Endothelial cell of umbilical vein (primary cell): ENCODE data around the gene S100A16. TPM values are rescaled to one million over a fixed set of nuclear protein-coding genes. Genes with fewer than 3 reads are reported as not detected.

Experiments used
- BruUV-seq: library from RNA; stranded (reverse); fragments of 400-500 nt; replicated peaks from 2 replicates; lab custom pipeline; 2021; lab: Mats Ljungman, UMichigan
- CTCF ChIA-PET: fragments of 300-600, 350-600 bp; sonication (Branson Sonifier 250); formaldehyde crosslinking; loops from one replicate; lab custom pipeline; 2021; ENCODE audit warnings: antibody characterized with exemption, inconsistent platforms; lab: Charles Lee
- POLR2A ChIA-PET: fragments of 300-600, 350-600 bp; sonication (Branson Sonifier 250); formaldehyde crosslinking; loops from one replicate; lab custom pipeline; 2021; ENCODE audit warnings: antibody characterized with exemption, inconsistent platforms; lab: Charles Lee
- DNase-seq: peaks from one replicate; pipeline ENCODE4 v3.0.0-alpha.2; 2011; ENCODE audit warnings: low read depth, low spot score
- FAIRE-seq: peaks from 2 replicates; lab custom pipeline; 2011; peaks lifted over from hg19 to GRCh38; lab: Jason Lieb, UNC
- H2AFZ ChIP-seq: 2 replicates; pipeline ENCODE4 v1.6.0; 2012; ENCODE audit warnings: low read depth, low read length, control low read depth, inconsistent platforms
- H3K27ac ChIP-seq: 2 replicates; pipeline ENCODE4 v1.5.1; 2011; ENCODE audit warnings: low read depth, mild to moderate bottlenecking, control low read depth, low read length, moderate library complexity; ENCODE audit not compliant: insufficient read depth
- H3K27me3 ChIP-seq, 2 experiments: 2 replicates each; pipeline versions ENCODE4 v1.6.0 to v1.6.1; 2011; ENCODE audit warnings: low read length in 2 of 2, mixed read lengths in 1 of 2; ENCODE audit not compliant: control insufficient read depth in 2 of 2, insufficient read depth in 2 of 2
- H3K36me3 ChIP-seq, 2 experiments: 2 replicates in 1 of 2; 3 replicates in 1 of 2; pipeline ENCODE4 v1.5.1; 2011; ENCODE audit warnings: low read length in 2 of 2, mild to moderate bottlenecking in 1 of 2, moderate library complexity in 1 of 2; ENCODE audit not compliant: control insufficient read depth in 2 of 2, insufficient read depth in 2 of 2; ENCODE audit errors: extremely low read depth in 1 of 2
- H3K4me1 ChIP-seq: 3 replicates; pipeline ENCODE4 v1.5.1; 2011; ENCODE audit warnings: mild to moderate bottlenecking, low read length; ENCODE audit not compliant: control insufficient read depth, insufficient read depth; ENCODE audit errors: extremely low read depth
- H3K4me2 ChIP-seq: 2 replicates; pipeline ENCODE4 v1.6.1; 2011; ENCODE audit warnings: low read length, control low read depth, mixed read lengths; ENCODE audit not compliant: insufficient read depth
- H3K4me3 ChIP-seq, 3 experiments: fragments of 200-600 bp in 1 of 3; sonication (generic), shearing (Covaris generic) in 1 of 3; replicated peaks in 1 of 3; 2 replicates each; pipeline ENCODE4 v1.5.1; 2011 to 2016; ENCODE audit warnings: control low read depth in 3 of 3, low read length in 3 of 3, mild to moderate bottlenecking in 2 of 3, inconsistent platforms in 1 of 3, low read depth in 1 of 3, moderate library complexity in 1 of 3; ENCODE audit not compliant: insufficient read depth in 1 of 3
- H3K79me2 ChIP-seq: 2 replicates; pipeline ENCODE4 v1.6.0; 2012; ENCODE audit warnings: low read length, inconsistent platforms; ENCODE audit not compliant: control insufficient read depth, insufficient read depth
- H3K9ac ChIP-seq: replicated peaks from 2 replicates; pipeline ENCODE3; 2011; ENCODE audit warnings: low read length, control low read depth; ENCODE audit not compliant: insufficient read depth; ENCODE audit errors: extremely low read depth
- H3K9me1 ChIP-seq: replicated peaks from 3 replicates; pipeline ENCODE4 v1.6.0; 2011; ENCODE audit warnings: mild to moderate bottlenecking, low read length; ENCODE audit not compliant: control insufficient read depth, insufficient read depth; ENCODE audit errors: extremely low read depth
- H3K9me3 ChIP-seq: replicated peaks from 2 replicates; pipeline ENCODE4 v1.5.1; 2012; ENCODE audit warnings: low read length, inconsistent platforms; ENCODE audit not compliant: control insufficient read depth, insufficient read depth
- H4K20me1 ChIP-seq: replicated peaks from 2 replicates; pipeline ENCODE3; 2011; ENCODE audit warnings: mild to moderate bottlenecking, low read length; ENCODE audit not compliant: control insufficient read depth, insufficient read depth; ENCODE audit errors: extremely low read depth
- EZH2 ChIP-seq: IDR thresholded peaks from 2 replicates; pipeline ENCODE4 v1.6.1; 2012; ENCODE audit warnings: borderline replicate concordance, low read depth, mild to moderate bottlenecking, moderate library complexity, low read length, inconsistent platforms; ENCODE audit not compliant: severe bottlenecking
- FOS ChIP-seq: IDR thresholded peaks from 2 replicates; pipeline ENCODE4 v1.6.1; 2011; ENCODE audit warnings: mild to moderate bottlenecking, low read length, moderate library complexity, borderline replicate concordance; ENCODE audit not compliant: insufficient read depth
- GATA2 ChIP-seq: IDR thresholded peaks from 2 replicates; pipeline ENCODE4 v1.7.0; 2011; ENCODE audit warnings: low read depth, mild to moderate bottlenecking, moderate library complexity, mixed read lengths, low read length; ENCODE audit not compliant: insufficient read length, insufficient read depth
- JUN ChIP-seq: IDR thresholded peaks from 2 replicates; pipeline ENCODE4 v1.6.1; 2011; ENCODE audit warnings: borderline replicate concordance, low read depth; ENCODE audit not compliant: insufficient read length, insufficient read depth
- MYC ChIP-seq: IDR thresholded peaks from one replicate; pipeline ENCODE4 v1.6.1; 2011; ENCODE audit warnings: mild to moderate bottlenecking, low read depth, low read length
- POLR2A ChIP-seq: IDR thresholded peaks from 2 replicates; pipeline ENCODE4 v1.6.1; 2012; ENCODE audit warnings: low read depth, mild to moderate bottlenecking, control low read depth, low read length
- POLR2AphosphoS5 ChIP-seq: IDR thresholded peaks from 2 replicates; pipeline ENCODE4 v1.6.1; 2012; ENCODE audit warnings: low read depth, mild to moderate bottlenecking, control low read depth, low read length, moderate library complexity; ENCODE audit not compliant: insufficient read depth
- dilution Hi-C: fragments of 300-500 bp; cut with MboI; formaldehyde crosslinking; loops from one replicate; pipeline ENCODE4 v1.15.0; 2019; ENCODE audit warnings: low sequenced_read_pairs; ENCODE audit not compliant: extremely low pct_ligation_motif_present
- intact Hi-C: fragments of 100-400 bp; cut with micrococcal nuclease; formaldehyde crosslinking; loops from one replicate; pipeline ENCODE4 v1.10.0; 2022
- polyA plus RNA-seq, 4 experiments: library from polyadenylated mRNA; depleted of rRNA in 3 of 4; stranded (reverse) in 3 of 4; unstranded in 1 of 4; fragments of >200 nt; gene quantifications; 2 replicates each; pipeline versions ENCODE4 v1.2.1 to v1.2.3, GENCODE V29; 2011 to 2012; ENCODE audit warnings: missing spikeins in 1 of 4
- total RNA-seq: library from RNA; stranded (reverse); gene quantifications from 2 replicates; pipeline ENCODE4 v1.2.3, GENCODE V29; 2021
- TF ChIP-seq, protein P1 (sequence below): IDR thresholded peaks from 2 replicates; pipeline ENCODE4 v1.6.1; 2011; ENCODE audit not compliant: insufficient read depth, insufficient read length
- TF ChIP-seq, protein P2 (sequence below), 2 donors: IDR thresholded peaks; 1 replicate in 1 of 2; 2 replicates in 1 of 2; pipeline ENCODE4 v1.5.1; 2011; ENCODE audit warnings: low read length in 2 of 2, mild to moderate bottlenecking in 2 of 2, moderate library complexity in 2 of 2, control low read depth in 1 of 2, inconsistent platforms in 1 of 2, low read depth in 1 of 2; ENCODE audit not compliant: insufficient read depth in 1 of 2; ENCODE audit errors: extremely low read depth in 1 of 2

Gene S100A16
- total and polyA plus RNA-seq, 2 donors (not counting 3 experiments of a cell fraction or from before 2014, with no cell fraction given) = 701 to 1,770 TPM

- Histone ChIP-seq H3K79me2 (peaks cover 26% of the 10 kb centered on the region), H3K4me3 (no peak overlapping the region), H3K36me3 (no peaks in the 10 kb centered on the region), H2AFZ (no peak overlapping the region), H3K4me1 (peaks cover 24% of the 10 kb centered on the region), H3K27me3 (no peaks in the 10 kb centered on the region), H3K9me1 (no peaks in the 10 kb centered on the region), H4K20me1 (no peaks in the 10 kb centered on the region), H3K9me3 (no peaks in the 10 kb centered on the region), H3K4me2 (no peak overlapping the region), H3K9ac (no peak overlapping the region), H3K27ac (no peak overlapping the region)
- dilution Hi-C loops (no loop called here), intact Hi-C loops (loop anchor here (5.0 kb wide), 1 partner anchor 42 kb away; the partner anchor contains the start of gene ILF2)
- ChIA-PET CTCF (interaction anchor here (1.5 to 7.8 kb wide), 2 partner anchors 15 to 59 kb away, joined by 4 to 145 read pairs; partner anchors contain the start of gene S100A14), POLR2A (interaction anchor here (0.6 to 0.7 kb wide), 2 partner anchors 32 to 135 kb away, joined by 3 to 6 read pairs; no protein-coding TSS in a partner anchor)
- TF ChIP-seq GATA2 = no peak
- TF ChIP-seq, protein P1, sequence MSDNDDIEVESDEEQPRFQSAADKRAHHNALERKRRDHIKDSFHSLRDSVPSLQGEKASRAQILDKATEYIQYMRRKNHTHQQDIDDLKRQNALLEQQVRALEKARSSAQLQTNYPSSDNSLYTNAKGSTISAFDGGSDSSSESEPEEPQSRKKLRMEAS = no peak
- TF ChIP-seq JUN = no peak
- TF ChIP-seq, protein P2, sequence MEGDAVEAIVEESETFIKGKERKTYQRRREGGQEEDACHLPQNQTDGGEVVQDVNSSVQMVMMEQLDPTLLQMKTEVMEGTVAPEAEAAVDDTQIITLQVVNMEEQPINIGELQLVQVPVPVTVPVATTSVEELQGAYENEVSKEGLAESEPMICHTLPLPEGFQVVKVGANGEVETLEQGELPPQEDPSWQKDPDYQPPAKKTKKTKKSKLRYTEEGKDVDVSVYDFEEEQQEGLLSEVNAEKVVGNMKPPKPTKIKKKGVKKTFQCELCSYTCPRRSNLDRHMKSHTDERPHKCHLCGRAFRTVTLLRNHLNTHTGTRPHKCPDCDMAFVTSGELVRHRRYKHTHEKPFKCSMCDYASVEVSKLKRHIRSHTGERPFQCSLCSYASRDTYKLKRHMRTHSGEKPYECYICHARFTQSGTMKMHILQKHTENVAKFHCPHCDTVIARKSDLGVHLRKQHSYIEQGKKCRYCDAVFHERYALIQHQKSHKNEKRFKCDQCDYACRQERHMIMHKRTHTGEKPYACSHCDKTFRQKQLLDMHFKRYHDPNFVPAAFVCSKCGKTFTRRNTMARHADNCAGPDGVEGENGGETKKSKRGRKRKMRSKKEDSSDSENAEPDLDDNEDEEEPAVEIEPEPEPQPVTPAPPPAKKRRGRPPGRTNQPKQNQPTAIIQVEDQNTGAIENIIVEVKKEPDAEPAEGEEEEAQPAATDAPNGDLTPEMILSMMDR (IDR thresholded peaks at IDR 0.05; ENCODE audit: extremely low read depth in 1 of 2, insufficient read depth in 1 of 2, low read depth in 1 of 2, low read length in 2 of 2) = no peak
- no peak for TF ChIP-seq EZH2
- TF ChIP-seq MYC = no peak
- TF ChIP-seq POLR2AphosphoS5 = no peak
- no peak for TF ChIP-seq FOS
- TF ChIP-seq POLR2A = no peak
- no peak for DNase-seq
- no TSS peak for BruUV-seq
- no peak for FAIRE-seq
Measured at GRCh38 chr1:153630384-153630783, 17.4 kb upstream of the S100A16 start.
